Stimulated activated CD8-positive, alpha-beta memory T cell treated with anti-CD3 and anti-CD28 coated beads, Interleukin-12 subunit alpha, Interleukin-12 subunit beta, amount 100 ng/mL, for 4 hours (primary cell): ENCODE measurements around the gene TAOK2.
"Not testable (repeated sequence)": the region's sequence is repeated elsewhere in the genome, so short reads cannot be mapped to it uniquely, and the experiment has no call there.

ENCODE experiments used
- DNase-seq: peaks from one replicate; pipeline ENCODE4 v3.0.0-alpha.2; 2020; ENCODE audit warnings: low read depth

The TAOK2 gene

GRCh38 chr16:30023586-30023985 lies 49.9 kb downstream of the TAOK2 start:
- DNase-seq: no peak

GRCh38 chr16:30024451-30024850 lies 50.8 kb downstream of the TAOK2 start:
- no peak for DNase-seq

GRCh38 chr16:30025156-30025555 lies 51.5 kb downstream of the TAOK2 start:
- DNase-seq: no peak

- no peak for DNase-seq
These were observed 51.9 kb downstream of the TAOK2 start for GRCh38 chr16:30025574-30025973.

- DNase-seq: no peak
These were observed 52.8 kb downstream of the TAOK2 start for GRCh38 chr16:30026449-30026848.

GRCh38 chr16:30027588-30028437 lies 54.1 kb downstream of the TAOK2 start:
- no peak for DNase-seq

- DNase-seq: no peak
These were observed 54.9 kb downstream of the TAOK2 start for GRCh38 chr16:30028438-30029076.

GRCh38 chr16:30030011-30030685 lies 56.5 kb downstream of the TAOK2 start:
- DNase-seq: no peak

GRCh38 chr16:30030841-30031413 lies 57.3 kb downstream of the TAOK2 start, which contains the start of gene TLCD3B:
TSS of gene TLCD3B (minus strand) at chr16:30031271. CDS start at chr16:30030527, 744 bp downstream.
- DNase-seq: no peak

- no peak for DNase-seq
These were observed 57.8 kb downstream of the TAOK2 start for GRCh38 chr16:30031477-30031918.

GRCh38 chr16:30032083-30032819 lies 58.6 kb downstream of the TAOK2 start:
- peak; percentile 18 for DNase-seq

- DNase-seq: no peak
These were observed 59.6 kb downstream of the TAOK2 start for GRCh38 chr16:30033270-30033669.

- no peak for DNase-seq
These were observed 66.6 kb downstream of the TAOK2 start for GRCh38 chr16:30040221-30040620.

- DNase-seq: not testable (repeated sequence)
These were observed 67.0 kb downstream of the TAOK2 start for GRCh38 chr16:30040690-30041089.

- DNase-seq: no peak
These were observed 68.2 kb downstream of the TAOK2 start for GRCh38 chr16:30041841-30042240.
